Muscle of arm (tissue), 12 donors: ENCODE results near the gene FAHD1. TPM values are rescaled to one million over a fixed set of nuclear protein-coding genes. Genes with fewer than 3 reads are reported as not detected.
"Not testable (repeated sequence)": the region's sequence is repeated elsewhere in the genome, so short reads cannot be mapped to it uniquely, and the experiment has no call there.

ENCODE experiments used
- DNase-seq: peaks from one replicate; pipeline ENCODE4 v3.0.0-alpha.2; 2013
- polyA plus RNA-seq, 12 donors: library from polyadenylated mRNA; unstranded; fragments of 120-200 nt; gene quantifications; one replicate each; pipeline ENCODE4 v1.2.1, GENCODE V29; 2013; ENCODE audit not compliant: insufficient read length in 12 of 12

FAHD1 gene
- polyA plus RNA-seq, 12 donors = 13.6 to 24.4 (median 18.0) TPM; not detected in 1

DNA sequence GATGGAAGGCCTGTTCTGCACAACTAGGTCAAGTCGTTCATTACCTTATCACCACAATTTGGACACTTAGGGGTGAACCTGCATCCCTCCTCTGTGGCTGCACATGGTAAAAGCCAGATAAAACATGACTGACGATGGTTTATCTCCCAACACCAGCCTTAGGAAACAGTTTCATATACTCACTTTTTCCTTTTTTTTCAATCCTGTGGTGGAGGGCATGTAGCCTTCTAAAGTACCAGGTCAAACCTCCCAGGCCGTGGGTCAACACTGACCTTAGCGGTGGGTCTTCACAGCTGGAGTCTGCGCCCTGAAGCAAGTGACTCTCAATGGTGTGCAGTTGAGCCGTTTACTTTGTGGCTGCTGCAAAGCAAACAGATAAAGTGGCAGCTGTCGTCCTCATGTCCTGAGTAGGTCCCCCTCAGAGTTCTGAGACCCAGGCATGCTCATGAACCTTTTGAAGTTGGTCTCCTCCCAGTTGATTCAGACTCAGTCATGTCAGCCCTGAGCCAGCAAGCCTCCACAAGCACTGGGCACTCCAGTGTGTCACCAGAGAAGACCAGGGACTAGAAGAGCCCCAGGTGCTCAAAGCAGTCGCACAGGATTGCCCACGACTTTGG, 5.9 kb downstream of the FAHD1 start:
- DNase-seq = no peak

DNA sequence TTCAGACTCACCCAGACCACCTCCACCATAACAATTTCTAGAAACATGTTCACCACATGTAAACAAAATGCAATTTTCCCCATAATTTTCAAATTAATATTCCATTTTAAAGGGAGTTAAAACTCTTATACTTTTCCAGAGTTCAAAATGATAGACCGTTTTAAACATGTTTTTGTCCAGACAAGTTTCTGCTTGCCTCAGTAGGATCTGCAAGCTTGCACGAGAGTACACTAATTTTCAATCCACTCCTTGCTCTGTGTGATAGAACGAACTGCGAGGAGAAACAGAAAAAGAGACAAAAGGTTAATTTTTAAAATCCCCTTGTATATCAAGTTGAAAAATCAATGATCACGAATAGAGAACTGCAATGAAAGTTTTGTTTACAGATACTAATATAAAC, 7.1 kb downstream of the FAHD1 start:
- no peak for DNase-seq

DNA sequence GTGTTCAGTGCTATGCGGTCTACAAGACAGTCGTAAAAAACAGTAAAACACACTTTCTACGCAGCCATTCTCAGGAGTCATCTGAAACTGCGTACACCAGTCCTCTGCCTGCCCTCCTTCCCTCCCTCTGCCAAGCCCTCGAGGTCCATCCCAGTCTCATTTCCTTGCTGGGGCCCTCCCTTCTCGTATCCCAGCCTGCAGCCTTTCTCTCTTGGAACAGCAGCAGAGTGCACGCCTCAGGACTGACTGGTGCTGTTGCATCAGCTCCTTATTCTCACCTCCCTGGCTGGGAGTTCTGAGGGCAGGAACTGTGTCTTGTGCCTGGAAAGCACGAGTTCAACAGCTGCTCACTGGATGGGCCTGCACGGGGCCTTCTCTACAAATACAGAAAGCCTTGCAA, 12.5 kb downstream of the FAHD1 start:
- no peak for DNase-seq

DNA sequence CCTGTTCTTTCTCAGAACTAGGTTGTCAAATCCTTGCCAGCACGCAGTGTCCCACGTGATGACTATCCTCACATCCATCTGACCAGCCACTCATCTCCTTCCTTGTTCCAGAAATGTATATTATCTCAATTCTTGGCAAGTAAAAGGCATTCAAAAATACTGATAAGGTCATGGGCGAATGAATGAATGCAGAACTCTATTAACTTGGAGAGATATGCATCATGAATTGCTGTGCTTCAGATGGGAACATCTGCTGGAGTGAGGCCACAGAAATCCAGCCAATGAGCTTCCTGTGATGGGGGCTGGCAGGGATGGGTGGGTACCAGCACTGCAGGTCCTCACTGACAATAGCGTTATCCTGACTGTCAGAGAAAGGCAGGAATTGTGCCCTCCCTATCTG, 19.0 kb downstream of the FAHD1 start:
- no peak for DNase-seq

DNA sequence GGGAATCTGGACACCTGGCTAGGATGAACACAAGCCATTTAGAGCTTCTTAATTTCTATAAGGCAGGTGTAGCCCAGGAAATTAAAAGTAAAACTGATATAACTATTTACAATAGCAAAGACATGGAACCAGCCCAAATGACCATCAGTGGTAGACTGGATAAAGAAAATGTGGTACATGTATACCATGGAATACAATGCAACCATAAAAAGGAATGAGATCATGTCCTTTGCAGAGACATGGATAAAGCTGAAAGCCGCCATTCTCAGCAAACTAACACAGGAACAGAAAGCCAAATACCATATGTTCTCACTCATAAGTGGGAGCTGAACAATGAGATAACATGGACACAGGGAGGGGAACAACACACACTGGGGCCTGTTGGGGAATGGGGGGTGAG, 19.4 kb downstream of the FAHD1 start:
- no peak for DNase-seq

DNA sequence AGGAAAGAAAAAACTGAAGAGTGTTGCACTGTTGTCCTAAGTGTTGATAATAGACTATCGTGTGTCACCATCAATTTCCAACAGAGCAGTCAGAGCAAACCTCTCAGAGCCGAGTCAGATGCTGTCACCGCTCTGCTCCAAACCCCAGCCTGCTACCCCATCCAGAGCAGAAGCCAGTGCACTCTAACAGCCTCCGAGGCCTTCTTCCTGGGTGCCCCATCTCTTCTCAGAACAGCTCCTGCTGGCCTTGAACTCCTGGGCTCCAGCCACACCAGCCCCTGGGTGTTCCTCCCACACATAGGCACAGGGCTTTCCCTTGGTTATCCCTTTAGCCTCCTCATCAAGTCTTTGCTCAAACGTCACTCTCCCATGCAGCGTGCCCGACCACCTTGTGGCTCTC, 24.0 kb downstream of the FAHD1 start:
- no peak for DNase-seq

DNA sequence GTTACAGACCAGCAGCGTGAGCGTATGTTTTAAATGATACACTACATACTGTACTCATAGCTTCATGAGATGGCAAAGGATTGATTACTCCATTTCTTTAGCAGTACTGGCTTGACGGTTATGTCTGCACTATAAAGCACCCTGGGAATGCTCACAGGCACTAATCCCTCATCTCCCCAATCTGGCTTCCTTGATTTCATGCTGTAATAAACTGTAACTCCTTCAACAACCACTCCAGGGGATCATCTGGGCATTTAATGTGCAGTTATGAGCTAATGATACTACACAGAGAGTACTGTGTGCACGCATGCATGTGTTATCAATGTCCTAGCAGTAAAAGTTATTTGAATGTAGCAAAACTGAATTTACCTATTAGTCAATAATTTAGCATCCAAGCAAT, 24.8 kb downstream of the FAHD1 start:
- DNase-seq = no peak

DNA sequence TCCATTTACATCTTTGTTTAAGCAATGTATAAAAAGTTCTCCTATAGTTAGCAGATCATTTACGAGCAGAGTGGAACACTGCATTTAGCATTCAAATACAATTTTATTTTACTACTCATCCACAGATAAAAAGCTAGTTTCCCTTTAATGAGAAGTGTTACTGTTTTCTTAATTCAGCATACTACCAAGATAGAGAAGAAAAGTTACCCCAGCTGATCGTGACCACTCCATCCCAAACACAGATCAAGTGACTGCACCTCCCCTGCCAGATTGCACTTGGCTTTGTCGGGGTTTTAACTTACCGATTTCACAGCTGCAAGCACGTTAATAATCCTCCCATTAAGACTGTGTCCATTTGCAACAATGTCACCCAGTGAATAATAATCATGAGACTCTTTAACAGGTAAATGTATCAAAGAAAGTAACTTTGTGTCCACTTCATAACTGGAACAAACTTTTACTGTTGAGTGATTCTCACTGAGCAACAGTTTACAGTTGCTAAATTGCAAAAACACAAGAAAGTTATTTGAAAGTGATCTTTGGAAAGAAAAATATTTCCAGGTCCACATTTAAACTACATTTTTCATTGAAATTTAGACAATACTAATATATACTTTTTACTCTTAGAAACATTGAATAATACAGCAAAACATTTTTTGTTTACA, 30.6 kb downstream of the FAHD1 start:
- no peak for DNase-seq

DNA sequence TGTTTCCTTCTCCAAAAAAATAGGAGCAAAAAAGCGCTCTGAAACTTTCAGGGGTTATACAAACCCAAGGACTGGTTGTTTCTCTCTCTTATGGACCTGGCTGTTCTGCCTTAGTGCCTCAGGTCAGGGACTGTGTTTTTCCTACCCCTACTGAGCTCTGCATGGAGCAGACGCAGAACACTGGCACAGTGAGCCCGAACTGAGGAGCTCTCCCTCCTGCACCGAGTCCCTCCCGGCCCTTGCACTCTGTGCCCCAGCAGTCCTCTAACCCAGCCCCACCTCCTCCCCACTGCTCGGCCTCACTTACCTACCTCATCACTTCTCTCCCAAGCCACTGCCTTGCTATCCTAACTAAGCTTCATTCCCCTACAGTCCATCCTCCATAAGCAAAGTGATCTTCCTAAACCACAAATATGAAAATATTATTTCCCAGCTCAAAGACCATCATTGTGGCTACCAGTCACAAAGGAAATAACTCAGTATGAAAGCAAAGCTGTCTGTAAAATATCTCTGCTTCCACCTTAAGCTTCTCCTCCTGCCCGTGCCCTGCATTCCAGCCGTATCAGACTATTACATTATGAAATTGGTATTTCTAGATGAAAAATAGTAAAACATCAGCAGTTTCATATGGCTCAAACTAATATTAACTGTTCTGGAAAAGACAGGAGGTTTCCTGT, 31.3 kb downstream of the FAHD1 start:
- no peak for DNase-seq

DNA sequence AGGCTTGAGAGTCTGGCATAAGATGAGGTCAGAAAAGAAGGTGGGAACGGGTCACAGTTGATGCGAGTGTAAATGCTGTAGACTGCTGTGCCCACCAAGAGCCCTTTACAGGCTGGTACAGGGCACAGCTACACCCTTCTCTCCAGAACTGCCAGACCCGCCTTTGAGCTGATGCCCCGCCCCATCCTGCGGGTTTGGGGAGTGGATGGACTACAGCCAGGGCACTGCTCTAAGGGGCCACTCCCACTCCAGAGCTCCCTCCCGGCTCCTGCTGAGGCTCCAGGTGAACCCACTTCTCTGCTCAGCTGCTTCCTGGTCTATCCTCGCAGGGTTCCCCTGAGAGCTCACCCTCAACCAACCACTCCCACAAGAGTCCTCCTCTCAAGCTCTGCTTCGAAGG, 32.6 kb downstream of the FAHD1 start:
- no peak for DNase-seq

DNA sequence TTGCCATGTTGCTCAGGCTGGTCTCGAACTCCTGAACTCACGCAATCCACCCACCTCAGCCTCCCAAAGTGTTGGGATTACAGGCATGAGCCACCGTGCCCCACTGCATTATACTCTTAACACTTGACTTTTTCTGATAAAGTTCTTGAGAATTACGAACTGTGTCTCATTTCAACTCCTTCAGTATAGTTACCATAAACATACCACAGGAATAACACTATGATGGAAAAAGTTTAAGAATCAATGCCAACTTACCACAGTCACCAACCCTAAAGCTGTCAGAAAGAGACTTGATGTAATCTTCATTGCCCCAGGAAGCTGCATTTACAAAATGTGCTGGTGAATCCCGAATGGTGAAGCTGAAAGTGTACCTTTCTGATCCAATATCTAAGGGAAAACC, 34.7 kb downstream of the FAHD1 start:
- DNase-seq = no peak

DNA sequence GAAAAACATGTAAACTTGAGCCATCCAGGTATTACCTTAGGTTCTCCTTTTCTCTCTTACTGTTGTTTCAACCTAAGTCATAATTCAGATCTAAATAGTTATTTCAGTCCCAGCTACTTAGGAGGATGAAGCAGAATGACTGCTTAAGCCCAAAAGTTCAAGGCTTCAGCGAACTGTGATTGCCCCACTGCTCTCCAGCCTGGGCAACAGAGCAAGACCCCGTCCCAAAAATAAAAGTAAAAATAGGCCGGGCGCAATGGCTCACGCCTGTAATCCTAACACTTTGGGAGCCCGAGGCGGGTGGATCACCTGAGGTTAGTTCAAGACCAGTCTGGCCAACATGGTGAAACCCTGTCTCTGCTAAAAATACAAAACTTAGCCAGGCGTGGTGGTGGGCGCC, 35.4 kb downstream of the FAHD1 start:
- DNase-seq = no peak

DNA sequence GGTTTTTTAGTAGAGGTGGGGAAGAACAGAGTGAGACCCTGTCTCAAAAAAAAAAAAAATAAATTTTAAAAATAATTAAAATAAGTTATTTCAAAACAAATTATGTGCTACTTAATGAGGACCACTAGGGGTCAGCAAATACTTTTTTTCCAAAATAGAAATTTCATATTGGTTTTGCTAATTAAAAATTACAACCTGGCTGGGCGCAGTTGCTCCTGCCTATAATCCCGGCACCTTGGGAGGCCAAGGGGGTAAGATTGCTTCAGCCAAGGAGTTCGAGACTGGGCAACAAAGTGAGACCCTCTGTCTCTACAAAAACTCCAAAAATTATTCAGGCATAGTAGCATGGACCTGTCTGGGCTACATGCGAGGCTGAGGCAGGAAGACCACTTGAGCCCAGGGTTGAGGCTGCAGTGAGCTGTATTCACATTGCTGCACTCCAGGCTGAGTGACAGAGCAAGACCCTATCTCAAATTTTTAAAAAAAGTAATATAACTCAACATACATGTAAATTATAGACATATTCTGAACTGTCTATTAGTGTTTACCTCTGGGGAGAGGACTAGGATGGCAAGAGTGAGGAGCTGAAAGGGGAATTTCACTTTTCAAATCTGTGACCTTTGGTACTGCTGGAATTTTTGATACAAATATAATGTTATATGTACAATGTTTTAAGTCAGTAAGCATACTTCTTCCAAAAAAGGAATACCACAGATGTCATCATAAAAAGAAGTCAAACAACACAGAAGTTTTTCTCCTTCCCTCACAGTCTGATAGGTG, 36.9 kb downstream of the FAHD1 start:
- peak; percentile 26 for DNase-seq

DNA sequence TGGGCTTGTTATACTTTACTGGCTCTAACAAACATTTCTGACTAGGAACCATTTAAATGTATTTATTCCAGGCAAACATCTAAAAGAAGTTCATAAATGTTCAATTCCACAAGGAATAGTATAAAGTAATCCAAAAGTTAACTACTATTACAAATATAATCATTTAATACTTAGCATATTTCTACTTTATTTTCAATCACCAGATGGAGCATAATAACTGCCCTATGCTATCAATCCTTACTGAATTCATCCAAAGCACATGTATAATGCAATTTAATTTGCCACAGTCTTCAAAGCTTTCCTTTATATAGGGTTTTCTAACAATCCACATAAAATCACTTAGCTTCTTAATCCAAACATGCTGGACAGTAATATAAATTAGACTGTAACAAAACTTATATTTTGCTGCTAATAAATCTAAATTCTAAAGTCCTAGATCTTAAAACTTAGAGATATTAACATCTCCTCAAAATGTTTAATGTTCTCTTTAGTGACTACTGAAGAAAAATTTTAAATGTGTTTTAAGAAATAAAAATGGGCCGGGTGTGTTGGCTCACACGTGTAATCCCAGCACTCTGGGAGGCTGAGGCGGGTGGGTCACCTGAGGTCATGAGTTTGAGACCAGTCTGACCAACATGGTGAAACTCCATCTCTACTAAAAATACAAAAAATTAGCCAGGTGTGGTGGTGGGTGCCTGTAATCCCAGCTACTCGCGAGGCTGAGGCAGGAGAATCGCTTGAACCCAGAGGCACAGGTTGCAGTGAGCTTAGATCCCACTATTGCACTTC, 39.1 kb downstream of the FAHD1 start:
- DNase-seq = no peak

DNA sequence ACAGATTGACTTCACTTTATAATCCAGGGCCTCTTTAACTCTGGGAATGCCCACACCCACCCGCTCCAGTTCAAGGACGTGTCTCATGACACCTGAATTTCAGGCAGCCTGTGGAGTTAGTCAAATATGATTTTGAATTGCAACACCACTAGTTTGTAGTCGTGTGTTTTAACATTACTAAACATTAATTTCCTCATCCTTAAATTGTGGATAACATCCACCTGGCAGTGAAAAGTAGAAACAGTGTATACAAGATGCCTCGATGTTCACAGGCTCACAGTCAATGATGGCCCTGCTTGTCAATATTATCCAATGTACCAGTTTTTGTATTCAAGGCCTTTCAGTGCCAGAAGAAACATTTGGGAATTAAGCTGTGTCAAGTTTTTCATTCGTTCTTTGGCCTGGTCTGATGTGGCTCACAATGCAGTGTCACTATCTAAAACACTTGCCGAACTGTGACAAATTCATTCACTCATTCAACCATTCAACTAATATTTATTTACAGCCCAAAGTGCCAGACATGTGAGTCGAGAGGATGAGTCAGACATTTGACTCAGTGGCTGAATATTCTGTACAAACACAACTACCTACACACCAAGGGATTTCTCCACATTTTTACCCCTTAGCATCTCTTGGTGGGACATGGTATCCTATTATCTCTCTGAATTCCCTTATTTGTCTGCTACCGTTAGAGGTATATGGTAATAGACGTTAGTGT, 43.5 kb downstream of the FAHD1 start:
- DNase-seq = no peak

DNA sequence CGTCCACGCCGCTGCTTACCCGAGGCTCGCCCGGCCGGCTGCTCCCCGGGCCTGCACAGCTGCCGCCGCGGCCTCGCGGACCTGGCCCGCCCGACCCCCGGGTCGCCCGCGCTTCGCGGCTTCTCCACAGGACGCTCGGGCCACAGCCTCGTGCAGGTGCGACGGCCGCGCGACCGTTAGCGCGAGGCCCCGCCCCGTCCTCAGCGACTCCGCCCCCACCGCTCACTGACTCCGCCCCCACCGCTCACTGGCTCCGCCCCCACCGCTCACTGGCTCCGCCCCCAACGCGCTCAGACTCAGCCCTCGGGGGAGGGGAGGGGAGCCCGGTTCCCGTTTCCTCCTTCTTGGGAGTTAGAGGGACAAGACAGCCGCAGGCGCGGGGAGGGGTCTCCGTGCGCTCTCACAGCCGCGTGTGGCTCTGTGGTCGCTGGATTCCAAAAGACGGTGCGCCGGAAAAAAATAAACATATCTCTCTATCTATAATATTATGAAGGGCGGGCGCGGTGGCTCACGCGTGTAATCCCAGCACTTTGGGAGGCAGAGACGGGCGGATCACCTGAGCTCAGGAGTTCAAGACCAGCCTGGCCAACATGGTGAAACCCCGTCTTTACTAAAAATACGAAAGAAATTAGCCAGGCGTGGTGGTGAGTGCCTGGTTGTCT, 45.1 kb downstream of the FAHD1 start, which contains the start of gene MEIOB:
Gene MEIOB, minus strand, starts transcription at position 191 of the 662 bp plus-strand sequence. CDS start 3,989 bp downstream, outside the sequence.
- DNase-seq = no peak

DNA sequence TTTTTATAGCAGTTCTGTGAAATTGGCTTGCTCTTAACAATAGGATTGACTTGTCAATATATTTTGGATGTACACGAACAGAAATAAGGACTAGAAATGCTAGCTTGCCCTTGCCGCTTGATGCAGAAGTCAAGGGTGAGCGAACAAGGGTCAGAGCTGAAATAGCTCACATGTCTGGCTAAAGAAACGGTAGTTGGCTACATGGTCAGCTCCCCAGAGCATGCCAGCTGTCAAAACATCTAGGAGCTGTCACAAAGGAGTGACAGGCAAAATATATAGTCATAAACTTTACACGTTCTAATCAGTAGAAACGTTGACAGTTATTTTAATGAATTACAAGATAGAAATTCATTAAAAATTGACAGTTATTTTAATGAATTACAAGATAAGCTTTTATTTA, 47.8 kb downstream of the FAHD1 start:
- DNase-seq = no peak

DNA sequence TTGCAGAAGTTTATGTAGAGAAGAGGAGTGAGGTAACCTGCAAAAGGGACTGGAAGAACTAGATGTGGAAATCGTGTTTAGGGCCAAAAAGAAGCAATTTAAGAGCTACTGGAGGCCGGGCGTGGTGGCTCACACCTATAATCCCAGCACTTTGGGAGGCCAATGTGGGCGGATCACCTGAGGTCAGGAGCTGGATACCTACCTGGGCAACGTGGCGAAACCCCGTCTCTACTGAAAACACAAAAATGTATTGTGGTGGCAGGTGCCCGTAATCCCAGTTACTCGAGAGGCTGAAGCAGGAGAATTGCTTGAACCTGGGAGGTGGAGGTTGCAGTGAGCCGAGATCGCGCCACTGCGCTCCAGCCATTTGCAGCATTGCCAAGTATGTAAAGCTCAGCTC, 49.1 kb downstream of the FAHD1 start:
- not testable (repeated sequence) for DNase-seq

DNA sequence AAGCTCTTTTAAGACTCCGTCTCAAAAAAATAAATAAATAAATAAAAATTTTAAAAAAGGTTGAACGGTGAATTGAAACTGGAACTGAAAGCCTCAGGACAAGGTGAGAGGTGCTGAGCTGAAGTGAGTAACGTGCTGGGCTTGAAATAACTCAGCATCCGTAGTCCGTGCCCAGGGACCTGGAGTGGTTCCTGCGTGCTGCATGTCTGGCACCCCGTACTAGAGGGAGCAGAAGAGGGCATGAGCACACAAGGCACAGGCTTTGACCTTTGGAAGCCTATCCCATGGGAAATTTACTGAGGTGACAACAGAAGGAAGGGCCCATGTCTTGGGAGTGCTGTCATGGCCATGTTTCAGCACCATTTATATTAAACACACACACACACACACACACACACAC, 49.5 kb downstream of the FAHD1 start:
- no peak for DNase-seq

DNA sequence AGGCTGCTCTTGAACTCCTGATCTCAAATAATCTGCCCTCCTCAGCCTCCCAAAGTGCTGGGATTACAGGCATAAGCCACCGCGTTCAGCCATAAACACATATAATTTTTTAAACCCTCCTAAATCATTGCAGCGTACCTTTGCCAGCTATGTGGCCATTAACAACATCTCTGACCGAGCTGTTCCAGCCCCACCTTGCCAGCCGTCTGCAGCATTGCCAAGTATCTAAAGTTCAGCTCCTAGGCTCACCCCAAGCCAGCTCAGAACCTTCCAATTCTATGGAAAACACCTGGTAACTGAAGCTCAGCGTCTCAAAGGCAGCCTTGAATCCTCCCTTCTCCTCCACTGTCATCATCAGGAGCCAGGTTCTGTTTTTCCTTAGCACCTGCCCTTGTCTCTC, 50.1 kb downstream of the FAHD1 start:
- DNase-seq = no peak
